ENCODE measurements around the gene LPP. TPM values are rescaled to one million over a fixed set of nuclear protein-coding genes. Genes with fewer than 3 reads are reported as not detected.
A peak's percentile ranks its signal among the peaks of the same experiment; 100 is the strongest.

Gene LPP
- polyA plus RNA-seq, 1 experiment = 76.3 TPM

- CTCF ChIA-PET = interaction anchor here (0.9 to 1.6 kb wide), 2 partner anchors 206 to 1009 kb away, joined by 3 to 4 read pairs; no protein-coding TSS in a partner anchor
Measured at GRCh38 chr3:188749010-188749617, 595.2 kb downstream of the LPP start.

GRCh38 chr3:188749830-188750229 lies 595.9 kb downstream of the LPP start:
- DNase-seq (ENCODE audit: low read depth, low spot score) = no peak

More at GRCh38 chr3:188749010-188749617, 595.2 kb downstream of the LPP start:
- Histone ChIP-seq H3K4me3 (ENCODE audit: low read depth, low read length) (no peak overlapping the region), H3K9me3 (ENCODE audit: control insufficient read depth, insufficient read depth, low read length) (no peaks in the 10 kb centered on the region), H3K27me3 (ENCODE audit: control insufficient read depth, insufficient read depth, low read length) (no peaks in the 10 kb centered on the region), H3K27ac (ENCODE audit: low read depth, low read length) (no peak overlapping the region)
- DNase-seq (ENCODE audit: low read depth, low spot score) = no peak
- POLR2A ChIA-PET = interaction anchor here (0.6 kb wide), 1 partner anchor 1003 kb away, joined by 3 read pairs; no protein-coding TSS in a partner anchor
- peak; percentile 36 for TF ChIP-seq CTCF (IDR thresholded peaks at IDR 0.05; ENCODE audit: low read depth, low read length)

DNA sequence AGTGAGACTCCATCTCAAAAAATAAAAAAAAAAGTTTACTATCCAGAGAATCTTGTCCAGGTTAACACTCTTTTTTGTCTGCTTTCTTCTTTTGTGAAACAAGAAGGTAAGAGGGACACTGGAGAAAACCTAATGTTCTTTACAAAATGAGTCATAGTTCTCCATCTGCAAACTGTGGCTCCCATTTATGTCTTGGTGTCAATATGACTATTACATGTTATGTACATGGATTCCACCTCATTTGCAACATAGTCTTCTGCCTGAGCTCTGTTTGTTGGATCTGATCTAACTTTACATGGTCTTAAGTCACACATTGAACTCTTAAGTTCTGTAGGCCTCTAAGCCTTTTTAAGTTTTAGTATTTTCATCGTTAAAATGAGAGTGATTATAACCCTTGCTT lies 596.7 kb downstream of the LPP start:
- Histone ChIP-seq H3K27ac (ENCODE audit: low read depth, low read length) (no peak overlapping the region), H3K9me3 (ENCODE audit: control insufficient read depth, insufficient read depth, low read length) (no peaks in the 10 kb centered on the region), H3K27me3 (ENCODE audit: control insufficient read depth, insufficient read depth, low read length) (no peaks in the 10 kb centered on the region), H3K4me3 (ENCODE audit: low read depth, low read length) (no peak overlapping the region)
- POLR2A ChIA-PET = no interaction called here
- CTCF ChIA-PET = no interaction called here
- DNase-seq (ENCODE audit: low read depth, low spot score) = no peak
- no peak for TF ChIP-seq CTCF (IDR thresholded peaks at IDR 0.05; ENCODE audit: low read depth, low read length)

More at GRCh38 chr3:188749830-188750229, 595.9 kb downstream of the LPP start:
- no peaks in the 10 kb centered on the region for H3K9me3 ChIP-seq (ENCODE audit: control insufficient read depth, insufficient read depth, low read length)
- no peak for TF ChIP-seq CTCF (IDR thresholded peaks at IDR 0.05; ENCODE audit: low read depth, low read length)
- no peaks in the 10 kb centered on the region for H3K27me3 ChIP-seq (ENCODE audit: control insufficient read depth, insufficient read depth, low read length)
- H3K27ac ChIP-seq (ENCODE audit: low read depth, low read length) = no peak overlapping the region
- POLR2A ChIA-PET = no interaction called here
- H3K4me3 ChIP-seq (ENCODE audit: low read depth, low read length) = no peak overlapping the region
- CTCF ChIA-PET = interaction anchor here (1.6 kb wide), 1 partner anchor 205 kb away, joined by 4 read pairs; no protein-coding TSS in a partner anchor

GRCh38 chr3:188752850-188753249 lies 598.9 kb downstream of the LPP start:
- H3K27me3 ChIP-seq (ENCODE audit: control insufficient read depth, insufficient read depth, low read length) = no peaks in the 10 kb centered on the region
- H3K9me3 ChIP-seq (ENCODE audit: control insufficient read depth, insufficient read depth, low read length) = no peaks in the 10 kb centered on the region
- POLR2A ChIA-PET = no interaction called here
- no peak overlapping the region for H3K4me3 ChIP-seq (ENCODE audit: low read depth, low read length)
- DNase-seq (ENCODE audit: low read depth, low spot score) = no peak
- TF ChIP-seq CTCF (IDR thresholded peaks at IDR 0.05; ENCODE audit: low read depth, low read length) = no peak
- CTCF ChIA-PET = no interaction called here
- no peak overlapping the region for H3K27ac ChIP-seq (ENCODE audit: low read depth, low read length)

- H3K27ac ChIP-seq (ENCODE audit: low read depth, low read length) = no peak overlapping the region
- no peak for TF ChIP-seq CTCF (IDR thresholded peaks at IDR 0.05; ENCODE audit: low read depth, low read length)
- CTCF ChIA-PET = no interaction called here
- no peak for DNase-seq (ENCODE audit: low read depth, low spot score)
- H3K27me3 ChIP-seq (ENCODE audit: control insufficient read depth, insufficient read depth, low read length) = no peaks in the 10 kb centered on the region
- no peaks in the 10 kb centered on the region for H3K9me3 ChIP-seq (ENCODE audit: control insufficient read depth, insufficient read depth, low read length)
- POLR2A ChIA-PET = no interaction called here
- H3K4me3 ChIP-seq (ENCODE audit: low read depth, low read length) = no peak overlapping the region
Measured at GRCh38 chr3:188754267-188754666, 600.3 kb downstream of the LPP start.
